ENCODE measurements around the gene PFKFB2.
A peak's percentile ranks its signal among the peaks of the same experiment; 100 is the strongest.

Gene PFKFB2

GRCh38 chr1:207089627-207090355, 36.7 kb downstream of the PFKFB2 start:
- no peak for DNase-seq (ENCODE audit: low spot score)

GRCh38 chr1:207091200-207091908, 38.3 kb downstream of the PFKFB2 start:
- DNase-seq (ENCODE audit: low spot score): no peak

GRCh38 chr1:207093944-207094343, 40.9 kb downstream of the PFKFB2 start:
- DNase-seq (ENCODE audit: low spot score): no peak

GRCh38 chr1:207097871-207098324, 44.8 kb downstream of the PFKFB2 start:
- DNase-seq (ENCODE audit: low spot score): no peak

GRCh38 chr1:207101720-207102119, 48.6 kb downstream of the PFKFB2 start:
- DNase-seq (ENCODE audit: low spot score): no peak

- DNase-seq (ENCODE audit: low spot score): no peak
Observed at GRCh38 chr1:207102146-207102545, 49.1 kb downstream of the PFKFB2 start.

GRCh38 chr1:207102659-207103058, 49.6 kb downstream of the PFKFB2 start:
- no peak for DNase-seq (ENCODE audit: low spot score)

GRCh38 chr1:207103892-207104373, 50.9 kb downstream of the PFKFB2 start, which contains the start of gene C4BPA:
Gene C4BPA (plus strand): TSS chr1:207104233. CDS start chr1:207113026, 8,793 bp downstream.
- peak; percentile 37 for DNase-seq (ENCODE audit: low spot score)

GRCh38 chr1:207109004-207109403, 55.9 kb downstream of the PFKFB2 start:
- no peak for DNase-seq (ENCODE audit: low spot score)

GRCh38 chr1:207112616-207113296, 59.7 kb downstream of the PFKFB2 start:
- DNase-seq (ENCODE audit: low spot score): no peak

- no peak for DNase-seq (ENCODE audit: low spot score)
Observed at GRCh38 chr1:207115269-207115668, 62.2 kb downstream of the PFKFB2 start.

- no peak for DNase-seq (ENCODE audit: low spot score)
Observed at GRCh38 chr1:207124389-207124788, 71.3 kb downstream of the PFKFB2 start.

GRCh38 chr1:207128336-207128921, 75.4 kb downstream of the PFKFB2 start:
- no peak for DNase-seq (ENCODE audit: low spot score)

GRCh38 chr1:207129053-207129452, 76.0 kb downstream of the PFKFB2 start:
- DNase-seq (ENCODE audit: low spot score): no peak
